ENCODE results near the gene ZNF442.
"Not testable (repeated sequence)": the region's sequence is repeated elsewhere in the genome, so short reads cannot be mapped to it uniquely, and the experiment has no call there.

ZNF442 gene

DNA sequence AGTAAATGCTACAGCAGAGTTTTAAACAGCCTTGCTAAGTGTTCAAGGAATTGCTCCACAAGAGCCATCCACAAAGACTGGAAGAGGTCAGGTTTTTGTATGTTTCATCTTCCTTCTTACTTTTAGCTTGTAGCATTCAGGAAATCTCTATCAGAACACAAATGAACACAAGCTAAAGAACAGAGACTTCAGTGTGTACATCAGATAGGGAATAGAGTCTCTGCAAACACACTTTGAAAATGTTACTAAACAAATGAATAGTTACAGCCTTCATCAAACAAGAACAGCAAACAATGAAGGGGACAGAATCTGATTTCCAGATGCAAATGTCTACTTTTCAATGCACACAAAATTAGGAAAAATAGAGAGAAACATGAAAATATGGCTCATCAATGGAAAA, 39.8 kb downstream of the ZNF442 start:
- DNase-seq = no peak

DNA sequence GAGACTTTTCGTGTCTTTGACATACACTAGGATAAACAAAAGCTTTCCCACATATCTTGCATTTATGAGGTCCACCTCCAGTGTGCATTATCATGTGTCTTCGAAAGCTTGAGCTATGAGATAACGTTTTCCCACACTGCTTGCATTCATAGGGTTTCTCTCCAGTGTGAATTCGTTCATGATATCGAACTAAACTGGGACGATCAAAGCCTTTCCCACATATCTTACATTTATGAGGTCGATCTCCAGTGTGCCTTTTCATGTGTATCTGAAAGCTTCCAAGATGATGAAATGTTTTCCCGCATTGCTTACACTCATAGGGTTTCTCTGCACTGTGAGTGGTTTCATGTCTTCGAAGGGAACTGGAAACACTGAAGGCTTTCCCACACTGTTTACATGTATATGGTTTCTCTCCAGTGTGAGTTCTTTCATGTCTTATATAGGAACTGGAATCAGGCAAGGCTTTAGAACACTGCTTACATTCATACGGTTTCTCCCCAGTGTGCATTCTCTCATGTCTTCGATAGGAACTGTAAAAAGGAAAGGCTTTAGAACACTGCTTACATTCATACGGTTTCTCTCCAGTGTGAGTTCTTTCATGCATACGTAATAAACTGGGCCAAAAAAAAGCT, 46.6 kb downstream of the ZNF442 start:
- no peak for DNase-seq

DNA sequence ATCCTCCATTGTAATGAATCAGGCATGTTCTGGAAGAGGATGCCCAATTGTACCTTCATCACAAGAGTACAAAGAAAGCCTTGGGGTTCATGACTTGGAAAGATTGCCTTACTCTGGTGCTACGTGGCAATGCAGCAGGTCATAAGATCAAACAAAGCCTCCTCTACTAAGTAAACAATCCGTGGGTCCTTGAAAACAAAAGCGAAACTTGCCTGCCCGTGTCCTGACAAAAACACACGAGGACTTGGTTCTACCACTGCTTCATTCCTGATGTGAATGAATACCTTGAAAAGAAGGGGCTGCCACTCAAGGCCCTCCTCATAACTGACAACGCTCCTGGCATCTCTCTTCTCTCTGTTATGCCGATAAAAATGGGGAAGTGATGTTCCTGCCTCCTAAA, 50.9 kb downstream of the ZNF442 start:
- no peak for DNase-seq

DNA sequence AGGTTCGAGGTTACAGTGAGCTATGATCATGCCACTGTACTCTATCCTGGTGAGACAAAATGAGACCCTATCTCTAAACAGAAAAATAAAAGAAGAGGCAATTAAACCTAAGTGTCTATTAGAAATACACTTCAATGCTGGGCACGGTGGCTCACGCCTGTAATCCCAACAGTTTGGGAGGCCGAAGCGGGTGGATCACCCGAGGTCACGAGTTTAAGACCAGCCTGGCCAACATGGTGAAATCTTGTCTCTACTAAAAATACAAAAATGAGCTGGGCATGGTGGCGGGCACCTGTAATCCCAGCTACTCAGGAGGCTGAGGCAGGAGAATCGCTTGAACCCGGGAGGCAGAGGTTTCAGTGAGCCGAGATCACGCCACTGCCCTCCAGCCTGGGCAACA, 56.6 kb downstream of the ZNF442 start:
- DNase-seq = not testable (repeated sequence)
